Vagina (tissue), 2 donors: Measurements from ENCODE around the gene ZNF219. TPM values are rescaled to one million over a fixed set of nuclear protein-coding genes. Genes with fewer than 3 reads are reported as not detected.
A peak's percentile ranks its signal among the peaks of the same experiment; 100 is the strongest.

Source experiments
- DNase-seq, 2 donors: peaks; one replicate each; pipeline ENCODE4 v3.0.0-alpha.2; 2017; ENCODE audit errors: extremely low spot score in 2 of 2
- H3K27ac ChIP-seq: fragments of 200-600 bp; sonication (generic); one replicate; pipeline ENCODE4 v1.5.1; 2019
- H3K27me3 ChIP-seq: fragments of 200-600 bp; sonication (generic); one replicate; pipeline ENCODE4 v1.5.1; 2019
- H3K36me3 ChIP-seq, 2 donors: fragments of 200-600 bp; sonication (generic); one replicate each; pipeline ENCODE4 v1.5.1; 2017 to 2019
- H3K4me1 ChIP-seq: fragments of 200-600 bp; sonication (generic); one replicate; pipeline ENCODE4 v1.5.1; 2019
- H3K4me3 ChIP-seq, 2 donors: fragments of 200-600 bp; sonication (generic); 1 replicate in 1 of 2; 2 replicates in 1 of 2; pipeline ENCODE4 v1.5.1; 2016 to 2019
- H3K9me3 ChIP-seq: fragments of 200-600 bp; sonication (generic); one replicate; pipeline ENCODE4 v1.5.1; 2019
- CTCF ChIP-seq, 3 experiments: fragments of 450-650 bp in 2 of 3; fragments of 200-600 bp in 1 of 3; sonication (generic) in 1 of 3; IDR thresholded peaks; one replicate each; pipeline ENCODE4 v1.5.1; 2017 to 2019; ENCODE audit warnings: antibody characterized with exemption in 3 of 3, mild to moderate bottlenecking in 2 of 3, moderate library complexity in 2 of 3
- POLR2A ChIP-seq, 2 donors: fragments of 450-650 bp; IDR thresholded peaks; one replicate each; pipeline ENCODE4 v1.6.1; 2017; ENCODE audit warnings: antibody characterized with exemption in 2 of 2, mild to moderate bottlenecking in 2 of 2, moderate library complexity in 2 of 2
- POLR2AphosphoS5 ChIP-seq, 2 donors: sonication (generic); formaldehyde crosslinking; IDR thresholded peaks; one replicate each; pipeline ENCODE4 v1.9.0; 2017; ENCODE audit warnings: antibody characterized with exemption in 2 of 2, mild to moderate bottlenecking in 2 of 2, low read depth in 1 of 2; ENCODE audit not compliant: insufficient read depth in 1 of 2
- intact Hi-C: fragments of 100-400 bp; cut with DNase I; formaldehyde crosslinking; loops from one replicate; pipeline ENCODE4 v1.15.1; 2023
- total RNA-seq: library from RNA; depleted of rRNA; stranded (reverse); fragments of >200 nt; gene quantifications from one replicate; pipeline ENCODE4 v1.2.3, GENCODE V29; 2016

Gene ZNF219
- total RNA-seq, 1 donor from 2014 or later = 69.2 TPM

DNA sequence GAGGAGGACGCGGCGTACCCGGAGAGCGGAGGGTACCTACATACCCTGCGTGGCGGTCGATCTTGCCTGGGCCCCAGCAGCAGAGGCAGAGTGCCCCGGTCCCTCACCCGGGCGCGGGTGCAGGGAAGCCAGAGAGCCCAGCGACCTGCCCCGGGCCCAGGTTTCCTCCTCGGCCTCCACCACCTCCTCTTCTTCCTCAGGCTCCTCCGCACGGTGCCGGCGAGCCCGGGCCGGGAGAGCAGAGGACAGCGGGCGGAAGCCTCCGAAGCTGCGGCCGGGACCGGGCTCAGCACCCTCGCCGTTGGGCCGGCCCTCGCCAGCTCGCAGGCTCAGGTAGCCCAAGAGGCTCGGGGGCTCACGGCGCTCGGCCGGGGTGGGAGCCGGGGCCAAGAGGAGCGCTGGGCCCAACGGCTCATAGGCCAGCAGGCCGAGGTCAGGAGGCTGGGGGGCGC is 6.6 kb downstream of the ZNF219 start:
- peak overlapping the region; percentile 31 for H3K27ac ChIP-seq
- H3K27me3 ChIP-seq = no peaks in the 10 kb centered on the region
- no peak for TF ChIP-seq CTCF (IDR thresholded peaks at IDR 0.05)
- TF ChIP-seq POLR2A (IDR thresholded peaks at IDR 0.05) = no peak
- TF ChIP-seq POLR2AphosphoS5 (IDR thresholded peaks at IDR 0.05; ENCODE audit: insufficient read depth in 1 of 2, low read depth in 1 of 2) = no peak
- DNase-seq = no peak
- H3K4me3 ChIP-seq = no peak overlapping the region
- no peaks in the 10 kb centered on the region for H3K9me3 ChIP-seq
- intact Hi-C loops = loop anchor here (5.0 kb wide), 1 partner anchor 75 kb away; no protein-coding TSS in a partner anchor
- H3K36me3 ChIP-seq = peaks cover 0 to 28% of the 10 kb centered on the region in 2 donors
- H3K4me1 ChIP-seq = peaks cover 19% of the 10 kb centered on the region

DNA sequence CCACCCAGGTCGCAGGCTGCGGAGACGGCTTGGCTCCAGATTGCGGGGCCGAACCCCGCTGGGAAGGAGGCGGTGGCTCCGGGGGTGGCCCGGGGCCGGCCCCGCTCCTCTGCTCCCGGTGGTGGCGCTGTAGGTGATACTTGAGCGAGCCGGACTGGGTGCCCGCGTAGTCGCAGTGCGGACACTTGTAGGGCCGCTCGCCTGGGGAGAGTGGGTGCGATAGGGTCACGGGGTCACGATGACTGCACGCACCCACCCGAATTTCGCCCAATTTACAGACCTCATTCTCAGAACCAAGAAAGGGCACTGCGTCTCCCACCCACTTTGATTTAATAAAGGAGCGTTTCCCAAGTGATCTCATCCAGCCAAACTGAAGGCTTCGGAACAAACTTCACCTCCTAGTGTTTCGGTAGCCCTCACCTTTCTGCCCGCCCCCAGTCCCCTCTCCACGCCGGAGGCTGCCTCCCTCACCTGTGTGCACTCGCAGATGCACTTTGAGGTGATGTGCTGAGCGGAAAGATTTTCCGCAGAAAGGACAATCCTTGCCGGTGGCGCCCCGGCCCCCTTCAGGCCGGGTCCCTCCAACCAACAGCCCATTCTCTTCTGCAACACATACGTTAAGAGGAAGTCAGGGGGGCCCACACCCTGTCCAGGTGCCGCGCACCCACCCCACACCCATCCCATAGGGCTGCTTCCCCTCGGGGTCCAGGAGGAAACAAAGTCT is 7.4 kb downstream of the ZNF219 start:
- Histone ChIP-seq H3K27ac (no peak overlapping the region), H3K9me3 (no peaks in the 10 kb centered on the region), H3K36me3 (peaks cover 0 to 33% of the 10 kb centered on the region in 2 donors), H3K27me3 (no peaks in the 10 kb centered on the region), H3K4me3 (no peak overlapping the region), H3K4me1 (peaks cover 12% of the 10 kb centered on the region)
- no peak for DNase-seq
- intact Hi-C loops = loop anchor here (5.0 kb wide), 1 partner anchor 74 kb away; no protein-coding TSS in a partner anchor
- TF ChIP-seq CTCF (IDR thresholded peaks at IDR 0.05) (no peak), POLR2A (IDR thresholded peaks at IDR 0.05) (no peak), POLR2AphosphoS5 (IDR thresholded peaks at IDR 0.05; ENCODE audit: insufficient read depth in 1 of 2, low read depth in 1 of 2) (no peak)

DNA sequence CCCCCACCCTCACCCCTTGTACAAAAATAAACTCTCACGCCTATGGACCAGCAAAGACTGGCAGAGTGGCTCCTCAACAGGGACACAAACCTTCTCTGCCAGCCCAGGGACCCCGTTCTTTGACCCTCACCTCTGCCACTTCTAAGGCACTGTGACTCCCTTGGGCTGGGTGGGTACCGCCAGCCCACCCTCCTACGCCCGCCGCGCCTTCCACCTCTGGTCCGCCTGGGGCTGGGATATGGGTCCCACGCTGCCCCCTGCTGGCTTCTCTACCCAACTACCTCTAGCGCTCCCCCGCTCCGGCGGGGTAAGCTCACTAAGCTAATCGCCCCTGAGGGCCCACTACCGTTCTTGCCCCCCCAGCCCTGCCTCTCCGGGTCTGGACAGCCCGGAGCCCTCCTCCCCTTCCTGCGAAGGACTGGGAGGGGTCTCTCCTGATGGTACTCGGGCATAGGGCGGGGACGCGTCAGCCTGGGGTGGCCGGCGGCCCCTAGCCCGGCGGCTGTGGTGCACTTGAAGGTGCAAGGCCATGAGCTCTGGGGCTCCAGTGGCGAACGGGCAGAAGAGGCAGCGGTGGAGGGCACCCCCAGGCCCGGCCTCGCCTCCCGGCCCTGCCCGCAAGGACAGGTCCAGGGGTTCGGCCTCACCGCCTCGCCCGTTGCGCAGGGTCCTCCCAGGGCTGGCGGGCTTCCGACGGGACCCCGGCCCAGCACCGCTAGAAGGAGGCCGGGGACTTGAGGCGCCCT is 8.1 kb downstream of the ZNF219 start:
- H3K4me3 ChIP-seq = no peak overlapping the region
- DNase-seq = no peak
- peaks cover 0 to 40% of the 10 kb centered on the region in 2 donors for H3K36me3 ChIP-seq
- H3K27ac ChIP-seq = no peak overlapping the region
- H3K9me3 ChIP-seq = no peaks in the 10 kb centered on the region
- TF ChIP-seq POLR2A (IDR thresholded peaks at IDR 0.05) (no peak), POLR2AphosphoS5 (IDR thresholded peaks at IDR 0.05; ENCODE audit: insufficient read depth in 1 of 2, low read depth in 1 of 2) (peak in 1 of 2 donors; percentile 30), CTCF (IDR thresholded peaks at IDR 0.05) (peak in 1 of 3 experiments; percentile 23)
- H3K4me1 ChIP-seq = peaks cover 7% of the 10 kb centered on the region
- intact Hi-C loops = loop anchor here (5.0 kb wide), 1 partner anchor 73 kb away; no protein-coding TSS in a partner anchor
- H3K27me3 ChIP-seq = no peaks in the 10 kb centered on the region

GRCh38 chr14:21089877-21090193 is 8.6 kb downstream of the ZNF219 start:
- no peak overlapping the region for H3K27ac ChIP-seq

More at GRCh38 chr14:21089877-21090193, 8.6 kb downstream of the ZNF219 start:
- no peak for DNase-seq
- peaks cover 11% of the 10 kb centered on the region for H3K4me1 ChIP-seq
- H3K4me3 ChIP-seq = no peak overlapping the region
- no peak for TF ChIP-seq CTCF (IDR thresholded peaks at IDR 0.05)
- no peak for TF ChIP-seq POLR2A (IDR thresholded peaks at IDR 0.05)
- no peak for TF ChIP-seq POLR2AphosphoS5 (IDR thresholded peaks at IDR 0.05; ENCODE audit: insufficient read depth in 1 of 2, low read depth in 1 of 2)
- no peaks in the 10 kb centered on the region for H3K27me3 ChIP-seq
- intact Hi-C loops = loop anchor here (5.0 kb wide), 1 partner anchor 73 kb away; no protein-coding TSS in a partner anchor
- no peaks in the 10 kb centered on the region for H3K9me3 ChIP-seq
- peaks cover 0 to 45% of the 10 kb centered on the region in 2 donors for H3K36me3 ChIP-seq
